ENCODE results near the gene LRIG1.
A peak's percentile ranks its signal among the peaks of the same experiment; 100 is the strongest.

Gene LRIG1

GRCh38 chr3:66500576-66501482 lies at the start of gene LRIG1:
LRIG1 (minus strand) TSS chr3:66501022; CDS start chr3:66500407, 615 bp downstream.
- TF ChIP-seq EZH2phosphoT487 (IDR thresholded peaks at IDR 0.05; ENCODE audit: borderline replicate concordance, low read length) (no peak), CTCF (IDR thresholded peaks at IDR 0.05; ENCODE audit: low read depth, low read length, poor library complexity, severe bottlenecking) (no peak)
- Histone ChIP-seq H3K4me2 (ENCODE audit: low read length) (peak within 1 kb of the TSS; percentile 93), H3K9me3 (ENCODE audit: control insufficient read depth, insufficient read depth, low read length) (no peaks in the 10 kb centered on the region), H3K36me3 (ENCODE audit: control insufficient read depth, low read length) (peaks cover 38% of the 10 kb centered on the region), H3K4me1 (ENCODE audit: control insufficient read depth, low read length) (peaks cover 28% of the 10 kb centered on the region), H3K27ac (ENCODE audit: low read depth, low read length) (peak within 1 kb of the TSS; percentile 97), H3K79me2 (ENCODE audit: control insufficient read depth, low read length) (peaks cover 53% of the 10 kb centered on the region), H3K4me3 (ENCODE audit: low read length) (peak within 1 kb of the TSS; percentile 80), H3K9me2 (replicated peaks; ENCODE audit: control insufficient read depth, low read length) (no peaks in the 10 kb centered on the region), H3F3A (ENCODE audit: control insufficient read depth, insufficient read depth) (peaks cover 19% of the 10 kb centered on the region), H4K20me1 (ENCODE audit: control insufficient read depth, insufficient read depth, low read depth, low read length) (no peaks in the 10 kb centered on the region), H3K27me3 (ENCODE audit: control insufficient read depth, low read length) (peaks cover 8% of the 10 kb centered on the region)

- H3K4me2 ChIP-seq (ENCODE audit: low read length) = no peak overlapping the region
Observed at GRCh38 chr3:66544619-66545429, 44.0 kb upstream of the LRIG1 start.

GRCh38 chr3:66542153-66542552 lies 41.3 kb upstream of the LRIG1 start:
- H3K27ac ChIP-seq (ENCODE audit: low read depth, low read length) = no peak overlapping the region
- no peaks in the 10 kb centered on the region for H3K79me2 ChIP-seq (ENCODE audit: control insufficient read depth, low read length)
- no peak overlapping the region for H3K4me3 ChIP-seq (ENCODE audit: low read length)
- no peaks in the 10 kb centered on the region for H3K9me2 ChIP-seq (replicated peaks; ENCODE audit: control insufficient read depth, low read length)
- no peaks in the 10 kb centered on the region for H3K9me3 ChIP-seq (ENCODE audit: control insufficient read depth, insufficient read depth, low read length)
- TF ChIP-seq EZH2phosphoT487 (IDR thresholded peaks at IDR 0.05; ENCODE audit: borderline replicate concordance, low read length) (no peak), CTCF (IDR thresholded peaks at IDR 0.05; ENCODE audit: low read depth, low read length, poor library complexity, severe bottlenecking) (no peak)
- H3K27me3 ChIP-seq (ENCODE audit: control insufficient read depth, low read length) = no peaks in the 10 kb centered on the region
- H3K4me1 ChIP-seq (ENCODE audit: control insufficient read depth, low read length) = no peaks in the 10 kb centered on the region
- no peaks in the 10 kb centered on the region for H4K20me1 ChIP-seq (ENCODE audit: control insufficient read depth, insufficient read depth, low read depth, low read length)
- H3F3A ChIP-seq (ENCODE audit: control insufficient read depth, insufficient read depth) = no peaks in the 10 kb centered on the region
- no peaks in the 10 kb centered on the region for H3K36me3 ChIP-seq (ENCODE audit: control insufficient read depth, low read length)
- H3K4me2 ChIP-seq (ENCODE audit: low read length) = no peak overlapping the region

More at GRCh38 chr3:66544619-66545429, 44.0 kb upstream of the LRIG1 start:
- Histone ChIP-seq H4K20me1 (ENCODE audit: control insufficient read depth, insufficient read depth, low read depth, low read length) (no peaks in the 10 kb centered on the region), H3K27me3 (ENCODE audit: control insufficient read depth, low read length) (no peaks in the 10 kb centered on the region), H3K9me2 (replicated peaks; ENCODE audit: control insufficient read depth, low read length) (no peaks in the 10 kb centered on the region), H3K27ac (ENCODE audit: low read depth, low read length) (no peak overlapping the region), H3K4me3 (ENCODE audit: low read length) (no peak overlapping the region), H3K79me2 (ENCODE audit: control insufficient read depth, low read length) (no peaks in the 10 kb centered on the region), H3K4me1 (ENCODE audit: control insufficient read depth, low read length) (no peaks in the 10 kb centered on the region), H3K36me3 (ENCODE audit: control insufficient read depth, low read length) (no peaks in the 10 kb centered on the region), H3F3A (ENCODE audit: control insufficient read depth, insufficient read depth) (no peaks in the 10 kb centered on the region), H3K9me3 (ENCODE audit: control insufficient read depth, insufficient read depth, low read length) (no peaks in the 10 kb centered on the region)
- no peak for TF ChIP-seq CTCF (IDR thresholded peaks at IDR 0.05; ENCODE audit: low read depth, low read length, poor library complexity, severe bottlenecking)
- no peak for TF ChIP-seq EZH2phosphoT487 (IDR thresholded peaks at IDR 0.05; ENCODE audit: borderline replicate concordance, low read length)
